ENCODE results near the gene CDC7.

- TF ChIP-seq CTCF (conservative IDR thresholded peaks at IDR 0.05; ENCODE audit: low read length) (no peak), EZH2phosphoT487 (IDR thresholded peaks at IDR 0.05; ENCODE audit: borderline replicate concordance, low read depth, low read length) (no peak)
These were observed 57.2 kb downstream of the CDC7 start for GRCh38 chr1:91557826-91558225.

Data from OCI-LY7 (cell line).